Neural progenitor cell (in vitro differentiated cells): ENCODE results near the gene NR4A1. TPM values are rescaled to one million over a fixed set of nuclear protein-coding genes. Genes with fewer than 3 reads are reported as not detected.

Experiments used
- DNase-seq: peaks from one replicate; pipeline ENCODE4 v3.0.0-alpha.2; 2016; ENCODE audit warnings: low spot score
- H2AFZ ChIP-seq: fragments of 200-600 bp; sonication (generic); replicated peaks from 2 replicates; pipeline ENCODE4 v1.6.1; 2016; ENCODE audit warnings: antibody characterized with exemption
- H3F3A ChIP-seq: fragments of 200-600 bp; sonication (generic); 2 replicates; pipeline ENCODE4 v1.6.1; 2016; ENCODE audit warnings: antibody characterized with exemption, low read depth
- H3K27ac ChIP-seq: fragments of 200-600 bp; sonication (generic); 2 replicates; pipeline ENCODE4 v1.5.1; 2016; ENCODE audit warnings: mild to moderate bottlenecking
- H3K27me3 ChIP-seq: fragments of 200-600 bp; sonication (generic); 2 replicates; pipeline ENCODE4 v1.6.1; 2016; ENCODE audit warnings: mild to moderate bottlenecking, moderate library complexity
- H3K36me3 ChIP-seq: fragments of 200-600 bp; sonication (generic); 2 replicates; pipeline ENCODE4 v1.5.1; 2016
- H3K4me1 ChIP-seq: fragments of 200-600 bp; sonication (generic); 2 replicates; pipeline ENCODE4 v1.6.1; 2016; ENCODE audit warnings: mixed run types
- H3K4me2 ChIP-seq: fragments of 200-600 bp; sonication (generic); 2 replicates; pipeline ENCODE4 v1.6.1; 2016
- H3K4me3 ChIP-seq: fragments of 200-600 bp; sonication (generic); 2 replicates; pipeline ENCODE4 v1.5.1; 2016
- H3K79me2 ChIP-seq: fragments of 200-600 bp; sonication (generic); 2 replicates; pipeline ENCODE4 v1.6.1; 2016; ENCODE audit warnings: low read depth
- H3K9ac ChIP-seq: fragments of 200-600 bp; sonication (generic); 2 replicates; pipeline ENCODE4 v1.6.1; 2016
- H3K9me3 ChIP-seq: fragments of 200-600 bp; sonication (generic); 2 replicates; pipeline ENCODE4 v1.5.1; 2016; ENCODE audit warnings: low read depth
- H4K20me1 ChIP-seq: fragments of 200-600 bp; sonication (generic); 2 replicates; pipeline ENCODE4 v1.6.1; 2016; ENCODE audit warnings: low read depth
- H3K27ac Mint-ChIP-seq: 3 replicates; pipeline ENCODE4 v1.8.0; 2021; ENCODE audit warnings: mixed read lengths
- H3K27me3 Mint-ChIP-seq: 2 replicates; pipeline ENCODE4 v1.8.0; 2022; ENCODE audit warnings: low read depth, mild to moderate bottlenecking, inconsistent platforms, moderate library complexity, mixed read lengths; ENCODE audit not compliant: insufficient read depth
- H3K36me3 Mint-ChIP-seq: 3 replicates; pipeline ENCODE4 v1.8.0; 2021; ENCODE audit warnings: mixed read lengths
- H3K4me1 Mint-ChIP-seq: 3 replicates; pipeline ENCODE4 v1.8.0; 2021; ENCODE audit warnings: mixed read lengths
- H3K4me3 Mint-ChIP-seq: 3 replicates; pipeline ENCODE4 v1.8.0; 2021; ENCODE audit warnings: mild to moderate bottlenecking, moderate library complexity, mixed read lengths
- H3K9me3 Mint-ChIP-seq: 3 replicates; pipeline ENCODE4 v1.8.0; 2020; ENCODE audit warnings: mixed read lengths
- EZH2 ChIP-seq: fragments of 200-600 bp; sonication (generic); IDR thresholded peaks from 2 replicates; pipeline ENCODE4 v1.6.1; 2017; ENCODE audit warnings: antibody characterized with exemption, mild to moderate bottlenecking, moderate library complexity
- EZH2phosphoT487 ChIP-seq: fragments of 200-600 bp; sonication (generic); IDR thresholded peaks from 2 replicates; pipeline ENCODE4 v1.6.1; 2017; ENCODE audit warnings: antibody characterized with exemption
- total RNA-seq: library from RNA; depleted of rRNA; stranded (reverse); fragments of >200 nt; gene quantifications from 2 replicates; pipeline ENCODE4 v1.2.3, GENCODE V29; 2015; ENCODE audit warnings: low replicate concordance
- TF ChIP-seq, protein P1 (sequence below): fragments of 200-600 bp; sonication (generic); IDR thresholded peaks from 2 replicates; pipeline ENCODE4 v1.5.1; 2017; ENCODE audit warnings: antibody characterized with exemption, mild to moderate bottlenecking

NR4A1 gene
- total RNA-seq, 1 donor from 2014 or later = 8.2 TPM

- H3K9ac ChIP-seq = no peak overlapping the region
- no peaks in the 10 kb centered on the region for H3K36me3 ChIP-seq
- H3K4me2 ChIP-seq = no peak overlapping the region
- Mint-ChIP-seq H3K36me3 (peaks cover 3% of the 10 kb centered on the region), H3K4me1 (no peaks in the 10 kb centered on the region), H3K4me3 (no peak overlapping the region), H3K9me3 (no peaks in the 10 kb centered on the region), H3K27me3 (peaks cover 2% of the 10 kb centered on the region), H3K27ac (no peak overlapping the region)
- H3K79me2 ChIP-seq = no peaks in the 10 kb centered on the region
- no peak for TF ChIP-seq EZH2
- TF ChIP-seq EZH2phosphoT487 = no peak
- TF ChIP-seq, protein P1, sequence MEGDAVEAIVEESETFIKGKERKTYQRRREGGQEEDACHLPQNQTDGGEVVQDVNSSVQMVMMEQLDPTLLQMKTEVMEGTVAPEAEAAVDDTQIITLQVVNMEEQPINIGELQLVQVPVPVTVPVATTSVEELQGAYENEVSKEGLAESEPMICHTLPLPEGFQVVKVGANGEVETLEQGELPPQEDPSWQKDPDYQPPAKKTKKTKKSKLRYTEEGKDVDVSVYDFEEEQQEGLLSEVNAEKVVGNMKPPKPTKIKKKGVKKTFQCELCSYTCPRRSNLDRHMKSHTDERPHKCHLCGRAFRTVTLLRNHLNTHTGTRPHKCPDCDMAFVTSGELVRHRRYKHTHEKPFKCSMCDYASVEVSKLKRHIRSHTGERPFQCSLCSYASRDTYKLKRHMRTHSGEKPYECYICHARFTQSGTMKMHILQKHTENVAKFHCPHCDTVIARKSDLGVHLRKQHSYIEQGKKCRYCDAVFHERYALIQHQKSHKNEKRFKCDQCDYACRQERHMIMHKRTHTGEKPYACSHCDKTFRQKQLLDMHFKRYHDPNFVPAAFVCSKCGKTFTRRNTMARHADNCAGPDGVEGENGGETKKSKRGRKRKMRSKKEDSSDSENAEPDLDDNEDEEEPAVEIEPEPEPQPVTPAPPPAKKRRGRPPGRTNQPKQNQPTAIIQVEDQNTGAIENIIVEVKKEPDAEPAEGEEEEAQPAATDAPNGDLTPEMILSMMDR = no peak
- H2AFZ ChIP-seq = no peak overlapping the region
- no peak overlapping the region for H3K4me3 ChIP-seq
- no peaks in the 10 kb centered on the region for H3F3A ChIP-seq
- H4K20me1 ChIP-seq = peaks cover 3% of the 10 kb centered on the region
- H3K9me3 ChIP-seq = no peaks in the 10 kb centered on the region
- H3K27me3 ChIP-seq = no peaks in the 10 kb centered on the region
- no peak overlapping the region for H3K27ac ChIP-seq
- H3K4me1 ChIP-seq = peaks cover 9% of the 10 kb centered on the region
- no peak for DNase-seq
Observed at GRCh38 chr12:52057638-52058576, 6.7 kb downstream of the NR4A1 start.

DNA sequence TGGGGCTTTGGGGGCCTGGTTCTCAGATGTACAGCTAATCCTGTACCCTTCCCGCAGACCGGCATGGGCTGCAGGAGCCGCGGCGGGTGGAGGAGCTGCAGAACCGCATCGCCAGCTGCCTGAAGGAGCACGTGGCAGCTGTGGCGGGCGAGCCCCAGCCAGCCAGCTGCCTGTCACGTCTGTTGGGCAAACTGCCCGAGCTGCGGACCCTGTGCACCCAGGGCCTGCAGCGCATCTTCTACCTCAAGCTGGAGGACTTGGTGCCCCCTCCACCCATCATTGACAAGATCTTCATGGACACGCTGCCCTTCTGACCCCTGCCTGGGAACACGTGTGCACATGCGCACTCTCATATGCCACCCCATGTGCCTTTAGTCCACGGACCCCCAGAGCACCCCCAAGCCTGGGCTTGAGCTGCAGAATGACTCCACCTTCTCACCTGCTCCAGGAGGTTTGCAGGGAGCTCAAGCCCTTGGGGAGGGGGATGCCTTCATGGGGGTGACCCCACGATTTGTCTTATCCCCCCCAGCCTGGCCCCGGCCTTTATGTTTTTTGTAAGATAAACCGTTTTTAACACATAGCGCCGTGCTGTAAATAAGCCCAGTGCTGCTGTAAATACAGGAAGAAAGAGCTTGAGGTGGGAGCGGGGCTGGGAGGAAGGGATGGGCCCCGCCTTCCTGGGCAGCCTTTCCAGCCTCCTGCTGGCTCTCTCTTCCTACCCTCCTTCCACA is 7.6 kb downstream of the NR4A1 start:
- no peaks in the 10 kb centered on the region for H3K9me3 Mint-ChIP-seq
- H3K9me3 ChIP-seq = no peaks in the 10 kb centered on the region
- H3K4me3 Mint-ChIP-seq = no peak overlapping the region
- peak overlapping the region; percentile 60 for H3K27ac Mint-ChIP-seq
- no peak for DNase-seq
- no peak overlapping the region for H3K27ac ChIP-seq
- H3K4me1 ChIP-seq = peaks cover 9% of the 10 kb centered on the region
- H3K27me3 Mint-ChIP-seq = peaks cover 2% of the 10 kb centered on the region
- peaks cover 3% of the 10 kb centered on the region for H3K36me3 Mint-ChIP-seq
- H3K27me3 ChIP-seq = no peaks in the 10 kb centered on the region
- no peaks in the 10 kb centered on the region for H4K20me1 ChIP-seq
- H3K4me2 ChIP-seq = no peak overlapping the region
- no peak for TF ChIP-seq EZH2
- TF ChIP-seq, protein P1 = no peak
- no peak for TF ChIP-seq EZH2phosphoT487
- H3K36me3 ChIP-seq = no peaks in the 10 kb centered on the region
- H2AFZ ChIP-seq = no peak overlapping the region
- no peaks in the 10 kb centered on the region for H3F3A ChIP-seq
- no peak overlapping the region for H3K4me3 ChIP-seq
- H3K79me2 ChIP-seq = no peaks in the 10 kb centered on the region
- no peak overlapping the region for H3K9ac ChIP-seq
- peaks cover 3% of the 10 kb centered on the region for H3K4me1 Mint-ChIP-seq

- H3K9me3 ChIP-seq = no peaks in the 10 kb centered on the region
- H3K27me3 ChIP-seq = no peaks in the 10 kb centered on the region
- H3K9me3 Mint-ChIP-seq = no peaks in the 10 kb centered on the region
- no peak for DNase-seq
- H3K27me3 Mint-ChIP-seq = no peaks in the 10 kb centered on the region
- H4K20me1 ChIP-seq = no peaks in the 10 kb centered on the region
- no peak overlapping the region for H2AFZ ChIP-seq
- H3K79me2 ChIP-seq = no peaks in the 10 kb centered on the region
- no peak overlapping the region for H3K4me3 ChIP-seq
- H3K27ac Mint-ChIP-seq = peak overlapping the region; percentile 54
- no peak overlapping the region for H3K4me2 ChIP-seq
- no peaks in the 10 kb centered on the region for H3F3A ChIP-seq
- H3K36me3 Mint-ChIP-seq = peaks cover 3% of the 10 kb centered on the region
- H3K4me3 Mint-ChIP-seq = no peak overlapping the region
- H3K9ac ChIP-seq = no peak overlapping the region
- H3K36me3 ChIP-seq = no peaks in the 10 kb centered on the region
- H3K4me1 ChIP-seq = peaks cover 9% of the 10 kb centered on the region
- peaks cover 7% of the 10 kb centered on the region for H3K4me1 Mint-ChIP-seq
- H3K27ac ChIP-seq = no peak overlapping the region
- TF ChIP-seq, protein P1 = no peak
- no peak for TF ChIP-seq EZH2
- TF ChIP-seq EZH2phosphoT487 = no peak
Observed at GRCh38 chr12:52059582-52060497, 8.6 kb downstream of the NR4A1 start.
